H1 (cell line): ENCODE data around the gene NT5C.
"Not testable (repeated sequence)": the region's sequence is repeated elsewhere in the genome, so short reads cannot be mapped to it uniquely, and the experiment has no call there.

Experiments used
- CTCF ChIP-seq, 3 experiments: IDR thresholded peaks; 1 replicate in 2 of 3; 2 replicates in 1 of 3; pipeline versions ENCODE4 v1.5.1 to v1.6.1; 2011; ENCODE audit warnings: low read length in 3 of 3, mild to moderate bottlenecking in 3 of 3, inconsistent platforms in 2 of 3, low read depth in 1 of 3, moderate library complexity in 1 of 3; ENCODE audit not compliant: insufficient read depth in 1 of 3; ENCODE audit errors: control extremely low read depth in 1 of 3
- E2F6 ChIP-seq: IDR thresholded peaks from 2 replicates; pipeline ENCODE4 v1.6.1; 2012; ENCODE audit warnings: inconsistent platforms
- EZH2 ChIP-seq: fragments of 200-600 bp; sonication (generic); IDR thresholded peaks from 2 replicates; pipeline ENCODE4 v1.7.1; 2012; ENCODE audit warnings: low read depth, mild to moderate bottlenecking, moderate library complexity, low read length, inconsistent platforms; ENCODE audit not compliant: severe bottlenecking
- JUN ChIP-seq: IDR thresholded peaks from 2 replicates; pipeline ENCODE4 v1.6.1; 2011; ENCODE audit warnings: low read depth, mild to moderate bottlenecking, improper control_type of control experiment, low read length
- POLR2A ChIP-seq, 2 experiments: IDR thresholded peaks; 1 replicate in 1 of 2; 2 replicates in 1 of 2; pipeline ENCODE4 v1.6.1; 2011; ENCODE audit warnings: low read depth in 2 of 2, low read length in 2 of 2, mild to moderate bottlenecking in 2 of 2; ENCODE audit errors: control extremely low read depth in 1 of 2
- TBP ChIP-seq: IDR thresholded peaks from 2 replicates; pipeline ENCODE4 v1.6.1; 2011; ENCODE audit warnings: low read depth, low read length, improper control_type of control experiment
- USF2 ChIP-seq: IDR thresholded peaks from 2 replicates; pipeline ENCODE4 v1.6.1; 2011; ENCODE audit warnings: low read length, improper control_type of control experiment
- TF ChIP-seq, protein P1 (sequence below): IDR thresholded peaks from 2 replicates; pipeline ENCODE4 v1.6.1; 2011; ENCODE audit warnings: low read depth, mild to moderate bottlenecking, low read length; ENCODE audit not compliant: insufficient read depth

DNA sequence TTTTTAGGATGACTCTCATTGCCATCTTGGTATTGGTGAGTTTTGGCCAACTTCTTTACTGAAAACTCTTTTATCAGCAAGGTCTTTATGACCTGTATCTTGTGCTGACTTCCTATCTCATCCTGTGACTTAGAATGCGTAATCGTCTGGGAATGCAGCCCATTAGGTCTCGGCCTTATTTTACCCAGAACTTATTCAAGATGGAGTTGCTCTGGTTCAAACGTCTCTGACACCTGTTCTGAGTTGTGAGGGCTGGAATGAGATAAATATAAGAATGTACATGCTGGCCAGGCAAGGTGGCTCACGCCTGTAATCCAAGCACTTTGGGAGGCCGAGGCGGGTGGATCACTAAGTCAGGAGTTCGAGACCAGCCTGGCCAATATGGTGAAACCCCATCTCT lies 26.9 kb upstream of the NT5C start:
- not testable (repeated sequence) for TF ChIP-seq POLR2A (IDR thresholded peaks at IDR 0.05; ENCODE audit: control extremely low read depth in 1 of 2, low read depth in 2 of 2, low read length in 2 of 2); CTCF (IDR thresholded peaks at IDR 0.05; ENCODE audit: control extremely low read depth in 1 of 3, insufficient read depth in 1 of 3, low read depth in 1 of 3, low read length in 3 of 3); JUN; USF2; E2F6; TBP; EZH2
- TF ChIP-seq, protein P1, sequence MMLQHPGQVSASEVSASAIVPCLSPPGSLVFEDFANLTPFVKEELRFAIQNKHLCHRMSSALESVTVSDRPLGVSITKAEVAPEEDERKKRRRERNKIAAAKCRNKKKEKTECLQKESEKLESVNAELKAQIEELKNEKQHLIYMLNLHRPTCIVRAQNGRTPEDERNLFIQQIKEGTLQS = not testable (repeated sequence)
